ENCODE measurements around the gene C6orf132.

Gene C6orf132

DNA sequence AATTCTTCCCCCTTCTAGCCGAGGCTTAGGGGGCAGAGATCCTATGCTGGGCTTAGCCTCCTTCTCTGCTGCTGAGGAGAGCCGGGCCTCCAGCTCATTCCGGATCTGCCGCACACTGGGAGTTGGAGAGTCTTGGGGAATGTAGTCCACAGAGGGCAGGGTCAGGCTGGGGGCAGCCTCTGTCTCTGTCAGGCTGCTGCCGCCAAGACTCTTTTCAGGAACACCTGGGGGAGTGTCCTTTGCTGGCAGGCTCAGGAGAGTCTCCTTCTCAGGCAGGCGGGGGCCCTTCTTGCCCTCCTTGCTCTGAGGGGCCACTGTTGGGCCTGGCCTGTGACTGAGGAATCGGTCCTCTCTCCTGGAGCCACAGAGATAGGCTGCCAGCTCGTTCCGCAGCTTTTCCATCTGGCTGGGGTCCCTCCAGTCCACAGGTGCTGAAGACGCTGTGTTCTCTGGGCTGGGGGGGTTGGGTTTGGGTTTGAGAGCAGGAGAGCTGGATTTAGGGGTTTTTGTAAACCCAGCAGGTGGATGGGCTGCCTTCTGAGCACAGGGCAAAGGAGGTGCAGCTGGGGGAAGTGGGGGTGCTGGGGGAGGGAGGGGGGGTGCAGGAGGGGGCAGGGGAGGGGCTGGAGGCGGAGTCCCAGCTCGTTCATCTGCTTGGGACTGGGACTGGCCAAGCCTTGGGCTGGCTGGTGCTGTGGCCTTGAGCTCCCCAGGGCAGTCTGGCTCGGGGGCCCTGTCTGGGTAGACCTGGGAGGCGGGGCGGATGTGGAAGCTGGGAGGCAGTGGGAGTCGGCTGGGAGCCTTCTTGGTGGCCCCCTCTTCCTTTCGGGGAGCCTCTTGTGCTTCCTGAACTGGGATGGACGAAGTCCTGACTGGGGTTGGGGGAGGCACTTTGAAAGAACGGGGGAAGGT lies 36.1 kb downstream of the C6orf132 start:
- no peak for DNase-seq (ENCODE audit: low read depth, low spot score)

DNA sequence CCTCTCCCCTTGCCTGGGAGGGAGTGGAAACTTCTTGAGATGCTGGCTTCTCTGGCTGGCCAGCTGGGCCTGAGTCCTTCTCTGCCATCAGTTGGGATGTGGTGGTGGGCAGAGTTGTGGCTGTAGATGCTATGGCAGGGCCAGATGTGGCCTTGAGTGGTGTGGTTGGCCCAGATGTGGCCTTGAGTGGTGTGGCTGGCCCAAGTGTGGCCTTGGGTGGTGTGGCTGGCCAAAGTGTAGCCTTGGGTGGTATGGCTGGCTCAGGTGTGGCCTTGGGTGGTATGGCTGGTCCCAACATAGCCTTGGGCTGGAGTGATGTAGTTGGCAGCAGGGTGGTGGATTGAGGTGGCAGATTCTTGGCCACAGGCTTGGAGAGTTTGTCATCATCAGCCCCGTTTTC lies 36.7 kb downstream of the C6orf132 start:
- DNase-seq (ENCODE audit: low read depth, low spot score), result no peak

DNA sequence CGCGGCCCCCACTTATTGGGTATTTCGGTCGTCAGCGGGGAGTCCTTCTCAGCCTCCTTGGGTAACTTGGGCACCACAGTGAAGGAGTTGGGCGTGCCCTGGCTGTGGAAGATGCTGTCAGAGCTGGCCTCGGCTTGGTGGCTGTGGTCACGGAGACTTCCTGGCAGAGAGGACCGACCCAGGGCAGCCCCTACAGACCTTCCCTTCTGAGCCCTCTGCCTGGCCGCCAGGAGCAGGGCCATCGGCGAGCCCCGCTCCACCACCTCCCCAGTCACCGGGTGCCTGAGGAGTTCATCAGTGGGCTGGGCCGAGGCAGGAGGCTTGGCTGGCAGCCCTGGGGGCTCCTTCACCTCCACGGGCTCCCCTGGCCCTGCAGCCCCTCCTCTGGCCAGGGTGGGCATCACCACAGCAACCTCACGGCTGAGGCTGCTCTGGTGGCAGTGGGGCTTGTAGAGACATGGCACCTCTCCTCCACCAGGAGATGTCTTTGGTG lies 37.2 kb downstream of the C6orf132 start:
- DNase-seq (ENCODE audit: low read depth, low spot score), result no peak

DNA sequence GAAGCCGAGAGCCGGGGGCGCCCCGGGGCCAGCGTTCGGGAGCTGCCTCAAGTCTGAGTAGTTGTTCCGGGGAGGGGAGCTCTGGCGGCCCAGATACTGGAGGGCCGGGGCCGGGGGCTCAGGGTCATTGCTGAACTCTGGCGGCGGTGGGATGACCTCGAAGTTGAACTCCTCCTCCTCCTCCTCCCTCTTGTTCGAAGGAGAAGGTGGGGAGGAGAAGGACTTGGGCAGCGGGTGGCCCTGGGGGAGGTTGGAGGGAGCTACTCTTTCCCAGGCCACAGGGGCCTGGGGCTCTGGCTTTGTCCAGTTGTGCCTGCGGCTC lies 37.7 kb downstream of the C6orf132 start:
- no peak for DNase-seq (ENCODE audit: low read depth, low spot score)

DNA sequence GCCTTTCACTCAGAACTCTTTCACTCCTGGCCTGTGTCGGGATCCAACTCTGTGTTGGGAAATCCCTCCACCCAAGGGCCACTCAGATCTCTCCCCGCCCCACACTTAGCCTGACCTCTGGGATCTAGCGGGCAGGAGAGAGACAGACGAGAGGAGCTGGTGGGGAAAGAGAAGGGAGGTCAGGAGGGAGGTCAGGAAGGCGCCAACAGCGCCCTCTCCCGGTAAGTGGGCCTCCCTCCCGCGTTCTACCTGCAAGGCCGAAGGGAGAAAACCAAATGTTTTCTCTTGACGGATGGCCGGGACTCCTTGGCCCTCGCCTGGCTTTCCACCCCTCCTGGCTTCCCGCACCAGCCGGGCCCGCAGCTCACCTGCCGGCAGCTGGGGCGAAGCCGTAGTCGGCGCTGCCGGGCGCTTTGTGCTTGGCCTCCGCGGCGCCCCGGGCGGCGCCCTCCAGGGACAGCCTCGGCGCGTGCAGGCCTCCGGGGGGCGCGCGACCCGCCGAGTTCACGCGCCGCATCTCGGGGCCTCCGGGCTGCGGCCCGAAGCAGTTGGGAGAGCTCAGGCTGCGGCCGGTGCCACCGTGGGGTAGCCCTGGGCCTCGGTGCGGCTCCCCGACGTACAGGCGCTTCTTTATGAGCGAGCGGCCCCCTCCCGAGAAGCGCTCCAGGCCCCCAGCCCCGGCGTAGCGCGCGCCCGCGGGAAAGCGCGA lies 38.2 kb downstream of the C6orf132 start:
- no peak for DNase-seq (ENCODE audit: low read depth, low spot score)

DNA sequence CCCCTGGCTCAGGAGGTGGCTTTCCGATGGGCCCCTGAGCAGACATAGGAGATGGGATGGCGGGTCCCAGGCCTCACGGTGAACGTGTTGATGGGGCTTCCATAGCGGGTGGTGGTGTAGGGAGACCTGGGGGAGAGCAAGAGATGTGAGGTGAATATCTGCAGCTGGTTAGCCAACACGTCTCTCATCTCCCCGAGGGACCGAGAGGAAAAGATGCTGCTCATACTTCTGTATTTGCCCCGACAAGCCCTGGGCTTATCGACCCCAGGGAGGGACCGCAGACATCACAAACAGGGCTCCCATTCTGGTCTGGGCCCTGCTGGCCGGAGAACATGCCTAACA lies 38.7 kb downstream of the C6orf132 start:
- no peak for DNase-seq (ENCODE audit: low read depth, low spot score)

DNA sequence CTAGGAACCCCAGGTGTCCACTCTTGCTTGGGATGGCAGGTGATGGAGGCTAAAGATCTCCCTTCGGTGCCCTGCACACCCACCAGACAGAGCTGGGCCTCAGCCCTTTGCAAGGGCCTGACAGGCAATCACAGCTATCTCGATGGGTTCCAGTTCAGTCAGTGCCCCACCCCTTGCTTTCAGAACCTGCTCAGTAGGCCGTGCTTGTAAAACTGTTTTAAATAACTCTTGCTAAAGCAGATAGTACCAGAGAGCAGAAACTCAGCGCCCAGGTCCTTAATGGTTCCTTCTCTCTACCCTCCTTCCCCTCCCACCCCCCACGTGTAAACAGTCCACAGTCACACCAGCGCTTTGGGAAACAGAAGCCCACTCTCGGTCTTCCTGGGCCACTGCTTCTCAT lies 39.2 kb downstream of the C6orf132 start:
- DNase-seq (ENCODE audit: low read depth, low spot score), result no peak

DNA sequence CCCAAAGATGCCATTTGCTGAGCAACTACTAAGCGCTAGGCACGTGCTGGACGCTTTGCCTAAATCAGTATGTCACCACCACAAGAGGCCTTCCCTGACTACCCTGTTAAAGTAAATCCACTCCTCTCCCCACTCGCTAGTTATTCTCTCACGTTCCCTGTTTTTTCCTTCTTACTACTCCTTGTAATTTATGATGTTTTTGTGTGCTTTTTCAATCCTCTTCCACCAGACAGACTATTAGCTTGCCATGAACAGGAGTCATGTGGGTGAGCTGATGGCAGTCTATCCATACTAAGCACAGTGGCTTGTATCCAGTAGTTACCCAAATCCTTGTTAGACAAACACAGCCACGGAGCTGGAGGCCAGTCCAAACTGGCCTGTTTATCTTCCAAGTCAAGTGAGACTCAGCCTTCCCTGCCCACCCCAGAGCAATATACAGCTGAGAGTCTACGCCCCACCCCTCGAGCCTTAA lies 41.2 kb downstream of the C6orf132 start:
- no peak for DNase-seq (ENCODE audit: low read depth, low spot score)

DNA sequence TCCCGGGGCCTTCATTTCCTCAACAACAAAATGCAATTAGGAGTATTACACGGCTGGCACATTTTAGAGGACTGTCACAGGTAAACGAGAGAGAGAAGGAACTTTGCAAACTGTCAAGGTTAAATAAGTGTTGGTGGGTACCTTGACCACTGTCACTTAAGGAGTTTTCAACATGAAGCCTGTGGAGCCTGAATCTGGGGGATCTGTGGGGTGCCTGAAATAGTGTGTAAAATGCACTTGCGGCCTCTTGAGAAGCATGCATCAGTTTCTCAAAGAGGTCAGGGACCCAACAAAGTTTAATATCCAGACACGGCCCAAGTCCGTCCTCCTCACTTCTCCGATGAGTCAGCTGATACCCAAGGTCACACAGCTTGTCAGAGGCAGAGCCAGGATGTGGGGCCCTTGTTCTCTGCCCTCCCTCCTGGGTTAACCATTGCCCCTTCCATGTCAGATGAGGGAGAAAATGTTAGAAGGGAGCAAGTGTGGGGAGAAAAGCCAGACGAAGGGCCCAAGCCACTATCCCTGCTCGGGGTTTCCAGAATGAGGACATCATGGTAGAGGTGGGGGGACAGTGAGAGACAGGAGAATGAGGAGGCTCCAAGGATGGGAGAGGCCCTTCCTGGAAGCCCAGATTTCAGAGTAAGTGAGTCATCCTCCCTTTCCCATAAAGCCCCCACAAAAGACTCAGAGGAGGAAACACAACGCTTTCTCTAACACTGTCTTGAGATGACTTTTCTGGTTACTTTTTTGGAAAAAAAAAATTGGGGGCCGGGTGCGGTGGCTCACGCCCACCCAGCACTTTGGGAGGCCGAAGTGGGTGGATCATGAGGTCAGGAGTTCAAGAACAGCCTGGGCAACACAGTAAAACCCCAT lies 42.2 kb downstream of the C6orf132 start:
- DNase-seq (ENCODE audit: low read depth, low spot score), result no peak

DNA sequence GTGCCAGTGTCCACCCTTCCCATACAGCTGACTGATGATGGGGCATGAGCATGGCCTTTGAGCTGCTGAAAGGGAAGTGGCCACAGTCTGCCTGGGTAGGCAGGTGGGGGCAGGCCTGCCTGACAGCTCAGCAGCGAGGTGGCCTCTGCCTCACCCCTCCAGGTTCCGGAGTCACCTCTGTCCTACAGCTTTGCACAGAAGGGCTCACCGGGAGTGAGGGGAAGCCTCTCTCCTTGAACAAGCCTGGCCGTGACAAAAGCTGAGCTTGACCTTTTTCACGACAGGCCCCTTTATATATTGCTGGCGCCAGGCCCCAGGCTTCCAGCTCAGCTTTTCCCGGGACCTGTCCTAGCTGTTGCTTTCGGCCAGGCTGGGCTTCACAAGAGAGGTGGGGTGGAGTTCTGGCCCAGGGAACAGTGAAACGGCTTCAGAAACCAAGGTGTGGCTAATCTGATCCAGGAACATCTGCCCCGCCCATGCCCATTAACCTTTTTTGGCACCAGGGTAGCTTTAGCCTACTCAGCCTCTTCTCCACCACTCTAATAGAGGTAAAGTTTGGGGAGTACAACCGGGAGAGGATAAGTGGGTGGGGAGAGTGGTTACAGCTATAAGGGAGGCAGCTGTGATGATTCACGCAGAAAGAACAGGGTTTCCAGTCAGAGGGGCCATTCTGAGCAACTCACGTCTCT lies 42.9 kb downstream of the C6orf132 start:
- no peak for DNase-seq (ENCODE audit: low read depth, low spot score)

DNA sequence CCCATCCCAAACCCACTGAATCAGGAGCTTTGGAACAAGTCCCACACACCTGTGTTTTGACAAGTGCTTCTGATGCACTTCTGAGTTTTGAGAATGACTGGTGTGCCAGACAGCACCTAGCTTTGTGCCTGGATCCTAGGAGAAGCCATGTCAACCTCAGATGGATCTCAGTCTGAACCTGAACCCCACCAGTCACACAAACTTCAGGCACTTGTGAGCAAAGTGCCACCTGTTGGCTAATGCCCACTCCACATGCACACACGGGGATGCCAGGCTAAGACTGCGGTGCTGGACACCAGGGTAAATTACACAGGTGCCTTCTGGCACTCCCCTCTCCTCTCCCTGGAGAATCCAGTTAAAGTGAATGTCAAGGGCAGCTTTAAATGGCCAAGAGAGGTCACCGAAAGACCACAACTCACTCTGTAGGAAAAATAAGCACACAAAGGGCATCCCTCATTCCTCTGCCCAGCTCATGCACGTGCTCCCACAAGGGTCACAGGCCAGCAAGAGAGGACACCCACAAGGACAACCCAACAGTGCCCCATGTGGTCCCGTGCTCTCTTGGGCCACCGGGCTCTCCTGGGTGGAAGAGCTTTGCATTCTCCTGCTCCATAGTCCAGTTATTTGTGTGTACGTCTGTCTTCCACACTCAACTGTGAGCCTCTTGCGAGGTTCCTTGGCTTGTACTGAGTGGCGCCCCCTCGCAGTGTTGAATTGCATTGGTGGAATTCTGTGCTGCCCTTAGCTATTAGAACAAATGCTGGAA lies 46.5 kb downstream of the C6orf132 start:
- no peak for DNase-seq (ENCODE audit: low read depth, low spot score)

DNA sequence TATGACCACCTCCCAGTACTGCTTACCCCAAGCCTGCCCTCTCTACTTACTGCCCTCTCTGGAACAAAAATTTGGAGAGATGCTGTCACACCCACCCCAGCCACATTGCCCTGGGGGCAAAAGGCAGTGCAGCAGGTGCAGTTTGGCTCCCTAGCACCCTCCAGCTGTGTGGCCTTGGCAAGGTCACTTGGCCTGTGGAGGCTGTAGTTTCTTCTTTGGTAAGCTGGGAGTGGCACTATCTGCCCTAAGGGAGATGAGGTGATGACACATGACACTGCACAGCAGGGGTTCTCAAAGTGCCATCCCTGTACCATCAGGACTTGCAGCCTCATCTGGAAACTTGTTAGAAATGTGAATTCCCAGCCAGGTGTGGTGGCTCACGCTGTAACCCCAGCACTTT lies 47.3 kb downstream of the C6orf132 start:
- no peak for DNase-seq (ENCODE audit: low read depth, low spot score)

DNA sequence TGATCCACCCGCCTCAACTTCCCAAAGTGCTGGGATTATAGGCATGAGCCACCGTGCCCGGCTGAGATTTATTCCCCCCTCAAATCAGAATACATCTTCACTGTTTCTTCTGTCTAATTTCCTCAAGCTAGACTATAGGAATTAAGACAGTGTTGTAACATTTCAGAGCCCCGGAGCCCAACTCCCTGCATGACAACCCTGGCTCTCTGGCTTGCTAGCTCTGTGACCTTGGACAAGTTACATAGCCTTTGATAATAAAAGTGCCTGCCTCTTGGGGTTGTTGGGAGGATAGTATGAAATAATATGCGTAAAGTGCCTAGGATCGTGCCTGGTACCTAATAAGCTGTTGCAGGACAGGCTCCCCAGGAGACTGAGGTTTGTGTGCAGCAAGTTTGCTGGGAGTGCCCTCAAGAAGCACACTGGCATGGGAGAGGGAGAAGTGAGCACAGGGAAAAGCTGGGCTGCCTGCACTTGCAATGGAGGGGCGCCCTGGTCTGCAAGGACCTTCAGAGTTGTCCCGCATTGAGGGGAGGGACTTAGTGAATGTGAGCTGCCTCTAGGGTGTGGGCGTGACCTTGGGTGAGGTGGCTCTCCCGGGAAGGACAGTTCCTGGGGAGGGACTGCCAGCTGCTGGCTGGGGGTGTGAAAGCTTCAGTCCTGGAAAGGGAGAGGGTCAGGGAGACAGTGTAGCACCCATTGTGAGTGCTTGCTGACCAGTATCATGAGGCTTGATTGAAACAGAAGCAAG lies 48.7 kb downstream of the C6orf132 start:
- DNase-seq (ENCODE audit: low read depth, low spot score), result no peak

DNA sequence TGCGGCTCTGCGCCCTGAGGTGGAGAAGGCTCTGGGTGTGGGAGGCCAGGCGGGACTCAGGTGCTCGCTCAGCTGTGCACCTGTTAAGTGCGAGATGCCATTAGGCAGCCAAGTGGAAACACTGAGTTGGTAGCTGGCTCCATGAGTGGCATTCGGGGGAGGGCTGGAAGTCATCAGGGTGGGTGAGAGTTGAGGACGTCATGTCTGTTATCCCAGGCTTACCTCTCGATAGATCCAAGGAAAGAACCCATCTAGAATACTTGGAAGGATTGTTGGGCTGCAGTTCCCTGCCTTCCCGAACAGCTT lies 50.7 kb downstream of the C6orf132 start:
- DNase-seq (ENCODE audit: low read depth, low spot score), result no peak

DNA sequence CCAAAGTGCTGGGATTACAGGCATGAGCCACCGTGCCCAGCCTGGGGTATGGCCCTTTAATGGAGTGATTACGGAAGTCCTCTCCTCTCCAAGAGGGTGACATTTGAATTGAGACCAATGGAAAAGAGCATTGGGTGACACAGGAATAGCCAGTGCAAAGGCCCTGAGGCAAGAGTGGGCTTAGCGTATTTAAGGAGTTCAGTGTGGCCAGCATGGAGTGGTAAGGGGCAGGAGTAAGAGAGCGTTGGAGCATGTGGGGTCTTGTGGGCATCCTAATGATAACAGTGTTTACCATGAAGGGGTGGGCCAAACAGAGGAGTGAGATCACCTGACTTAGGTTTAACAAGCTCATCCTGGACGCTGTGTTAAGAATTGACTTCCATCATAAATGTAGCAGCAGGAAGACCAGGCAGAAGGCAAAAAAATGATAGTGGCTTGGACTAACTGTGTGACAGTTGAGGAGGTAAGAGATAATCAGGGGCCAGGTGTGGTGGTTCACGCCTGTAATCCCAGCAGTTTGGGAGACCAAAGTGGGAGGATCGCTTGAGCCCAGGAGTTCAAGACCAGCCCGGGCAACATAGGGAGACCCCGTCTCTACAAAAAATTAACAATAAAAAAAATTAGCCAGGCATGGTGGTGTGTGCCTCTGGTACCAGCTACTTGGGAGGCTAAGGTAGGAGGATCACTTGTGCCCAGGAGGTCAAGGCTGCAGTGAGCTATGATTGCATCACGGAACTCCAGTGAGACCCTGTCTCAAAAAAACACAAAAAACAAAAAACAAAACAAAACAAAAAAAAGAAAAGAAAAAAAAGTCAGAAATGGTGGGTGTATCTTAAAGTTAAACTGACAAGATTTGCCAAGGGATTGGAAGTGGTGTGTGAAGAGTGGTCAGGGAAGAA lies 51.4 kb downstream of the C6orf132 start:
- DNase-seq (ENCODE audit: low read depth, low spot score), result no peak

DNA sequence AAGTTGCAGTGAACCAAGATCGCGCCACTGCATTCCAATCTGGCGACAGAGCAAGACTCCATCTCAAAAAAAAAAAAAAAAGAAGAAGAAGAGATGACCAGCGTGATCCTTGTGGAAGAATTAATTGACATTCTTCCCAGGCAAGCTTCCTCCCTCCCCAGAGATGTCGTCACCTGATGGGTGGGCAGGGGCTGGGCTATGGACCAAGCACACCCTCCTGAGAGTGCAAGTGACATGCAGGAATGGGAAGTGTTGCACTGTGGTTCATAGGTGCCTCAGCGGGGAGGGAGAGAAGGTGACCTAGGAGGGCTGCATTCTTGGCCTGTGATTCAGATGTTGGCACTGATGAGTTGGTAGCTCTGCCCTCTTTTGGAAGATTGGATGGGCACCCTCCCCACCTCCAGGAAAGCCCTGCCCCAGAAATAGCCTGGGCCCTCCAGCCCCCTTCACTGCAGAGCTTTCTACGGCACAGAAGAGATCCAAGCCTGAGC lies 54.3 kb downstream of the C6orf132 start:
- DNase-seq (ENCODE audit: low read depth, low spot score), result no peak

DNA sequence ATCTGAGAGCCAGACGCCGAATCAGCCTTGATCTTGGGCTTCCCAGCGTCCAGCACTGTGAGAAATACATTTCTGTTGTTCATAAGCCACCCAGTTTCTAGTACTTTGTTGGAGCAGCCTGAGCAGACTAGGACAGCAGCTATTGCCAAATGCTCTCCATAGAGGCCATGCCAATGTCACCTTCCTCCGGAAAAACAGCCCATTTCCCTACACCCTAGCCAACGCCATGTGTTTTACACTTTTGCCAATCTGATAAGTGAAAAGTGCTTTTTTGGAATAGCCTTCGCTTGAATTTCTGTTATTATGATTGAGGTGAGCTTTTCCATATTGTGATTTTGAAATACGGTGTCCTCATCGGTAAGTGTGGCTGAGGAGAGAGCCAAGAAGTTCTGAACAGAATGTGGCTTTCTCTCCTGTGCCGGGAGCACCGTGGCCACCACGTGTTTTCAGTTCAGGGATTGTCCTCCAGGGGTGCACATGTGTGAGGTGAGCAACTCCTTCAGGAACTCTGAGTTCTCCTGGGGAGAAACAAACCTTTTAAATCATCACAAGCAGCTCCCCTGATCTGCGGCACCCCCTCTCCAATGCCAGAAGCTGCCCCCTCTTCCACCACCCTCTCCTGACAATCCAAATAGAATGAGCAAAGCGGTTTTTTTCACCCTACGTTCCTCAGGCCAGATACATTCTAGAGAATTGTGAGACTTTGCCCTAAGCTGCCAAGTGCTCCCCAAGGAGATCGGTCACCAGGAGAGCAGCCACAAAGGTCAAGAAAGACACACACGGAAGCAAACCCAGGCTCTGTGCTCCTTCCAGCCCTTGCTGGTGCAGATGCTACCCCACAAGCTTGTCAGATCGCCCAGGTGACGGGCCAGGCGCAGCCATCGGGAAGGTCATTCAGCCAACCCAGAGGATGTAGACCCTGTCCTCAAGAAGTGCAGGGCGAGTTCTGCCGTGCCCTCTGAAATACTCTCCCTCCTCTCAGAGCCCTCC lies 56.1 kb downstream of the C6orf132 start:
- DNase-seq (ENCODE audit: low read depth, low spot score), result no peak

DNA sequence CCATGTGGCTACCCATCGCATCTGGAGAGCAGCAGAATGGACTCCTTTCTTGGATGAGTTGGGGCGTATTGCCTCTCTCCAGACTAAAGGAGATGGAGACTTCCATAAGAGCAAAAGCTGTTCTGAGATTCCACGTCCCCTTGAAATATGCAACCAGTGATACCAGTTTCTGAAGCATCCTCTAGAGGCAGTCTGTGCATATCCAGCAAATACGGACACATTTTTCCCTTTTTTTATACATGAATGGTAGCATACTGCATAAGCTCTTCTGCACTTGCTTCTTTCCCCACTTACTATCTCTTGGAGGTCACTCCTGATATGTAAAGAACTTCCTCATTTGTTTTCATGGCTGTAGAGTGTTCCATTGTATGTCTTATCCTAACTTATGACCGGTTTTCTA lies 57.5 kb downstream of the C6orf132 start:
- no peak for DNase-seq (ENCODE audit: low read depth, low spot score)

Data from brain pericyte (primary cell).